Limb (tissue), 2 donors: ENCODE results near the gene RBFOX1.

ENCODE experiments used
- DNase-seq, 2 donors: peaks; one replicate each; pipeline ENCODE4 v3.0.0-alpha.2; 2016; ENCODE audit errors: extremely low spot score in 2 of 2

Gene RBFOX1

GRCh38 chr16:7597677-7598076 is 265.0 kb downstream of the RBFOX1 start:
- no peak for DNase-seq

GRCh38 chr16:7601100-7601499 is 268.5 kb downstream of the RBFOX1 start:
- no peak for DNase-seq

GRCh38 chr16:7602291-7602950 is 269.8 kb downstream of the RBFOX1 start:
- peak in 1 of 2 donors; percentile 15 for DNase-seq

GRCh38 chr16:7605812-7606211 is 273.2 kb downstream of the RBFOX1 start:
- no peak for DNase-seq

- no peak for DNase-seq
These were observed 280.0 kb downstream of the RBFOX1 start for GRCh38 chr16:7612671-7613070.

- DNase-seq: no peak
These were observed 280.9 kb downstream of the RBFOX1 start for GRCh38 chr16:7613518-7613917.

- no peak for DNase-seq
These were observed 281.6 kb downstream of the RBFOX1 start for GRCh38 chr16:7614021-7614795.

- DNase-seq: no peak
These were observed 282.9 kb downstream of the RBFOX1 start for GRCh38 chr16:7615565-7615964.

GRCh38 chr16:7624871-7625766 is 292.5 kb downstream of the RBFOX1 start:
- DNase-seq: no peak

- no peak for DNase-seq
These were observed 296.3 kb downstream of the RBFOX1 start for GRCh38 chr16:7628981-7629380.

- DNase-seq: no peak
These were observed 296.9 kb downstream of the RBFOX1 start for GRCh38 chr16:7629571-7629970.

- no peak for DNase-seq
These were observed 304.8 kb downstream of the RBFOX1 start for GRCh38 chr16:7637446-7637845.

- no peak for DNase-seq
These were observed 305.7 kb downstream of the RBFOX1 start for GRCh38 chr16:7638306-7638705.

- DNase-seq: no peak
These were observed 307.7 kb downstream of the RBFOX1 start for GRCh38 chr16:7640334-7640733.

- DNase-seq: no peak
These were observed 311.5 kb downstream of the RBFOX1 start for GRCh38 chr16:7644176-7644575.

GRCh38 chr16:7644811-7645210 is 312.2 kb downstream of the RBFOX1 start:
- DNase-seq: no peak

GRCh38 chr16:7646821-7647500 is 314.3 kb downstream of the RBFOX1 start:
- no peak for DNase-seq

GRCh38 chr16:7650431-7650830 is 317.8 kb downstream of the RBFOX1 start:
- peak in 1 of 2 donors; percentile 16 for DNase-seq

GRCh38 chr16:7651803-7652570 is 319.3 kb downstream of the RBFOX1 start:
- DNase-seq: no peak

- DNase-seq: no peak
These were observed 321.3 kb downstream of the RBFOX1 start for GRCh38 chr16:7653746-7654461.
